DND-41 (cell line): ENCODE results near the gene ANKRD6.

Experiments
- ATAC-seq: fragments of 200-7000 bp; cut with Tn5 transposase; 3 replicates; pipeline ENCODE4 v1.9.1; 2021; ENCODE audit warnings: low read depth; ENCODE audit not compliant: insufficient read depth
- DNase-seq: peaks from one replicate; pipeline ENCODE4 v3.0.0-alpha.2; 2020
- H2AFZ ChIP-seq: 2 replicates; pipeline ENCODE4 v1.6.0; 2012; ENCODE audit warnings: low read depth, low read length
- H3K27ac ChIP-seq: 2 replicates; pipeline ENCODE4 v1.5.1; 2012; ENCODE audit warnings: low read length, inconsistent platforms
- H3K27me3 ChIP-seq: fragments of 200-600 bp; sonication (generic); 2 replicates; pipeline ENCODE4 v1.6.0; 2012; ENCODE audit warnings: low read length, mild to moderate bottlenecking, inconsistent platforms; ENCODE audit not compliant: insufficient read depth, poor library complexity
- H3K36me3 ChIP-seq: 2 replicates; pipeline ENCODE4 v1.5.1; 2012; ENCODE audit warnings: low read length, inconsistent platforms; ENCODE audit not compliant: insufficient read depth
- H3K4me1 ChIP-seq: 2 replicates; pipeline ENCODE4 v1.5.1; 2012; ENCODE audit warnings: mild to moderate bottlenecking, low read length; ENCODE audit not compliant: insufficient read depth
- H3K4me2 ChIP-seq: 2 replicates; pipeline ENCODE4 v1.6.0; 2012; ENCODE audit warnings: mild to moderate bottlenecking, moderate library complexity, low read length, inconsistent platforms; ENCODE audit not compliant: insufficient read depth
- H3K4me3 ChIP-seq, 2 experiments: fragments of 200-600 bp in 1 of 2; shearing (Covaris generic) in 1 of 2; 2 replicates each; pipeline ENCODE4 v1.5.1; 2012 to 2016; ENCODE audit warnings: inconsistent platforms in 2 of 2, low read length in 2 of 2, mild to moderate bottlenecking in 2 of 2, low read depth in 1 of 2, moderate library complexity in 1 of 2
- H3K79me2 ChIP-seq: 2 replicates; pipeline ENCODE4 v1.6.0; 2012; ENCODE audit warnings: low read length, inconsistent platforms; ENCODE audit not compliant: insufficient read depth
- H3K9ac ChIP-seq: 2 replicates; pipeline ENCODE4 v1.6.0; 2012; ENCODE audit warnings: low read depth, mild to moderate bottlenecking, inconsistent platforms, low read length, moderate library complexity
- H3K9me3 ChIP-seq: 2 replicates; pipeline ENCODE4 v1.5.1; 2012; ENCODE audit warnings: low read length, moderate library complexity, mild to moderate bottlenecking, inconsistent platforms; ENCODE audit not compliant: insufficient read depth, severe bottlenecking
- H4K20me1 ChIP-seq: 2 replicates; pipeline ENCODE4 v1.6.0; 2012; ENCODE audit warnings: low read length; ENCODE audit not compliant: insufficient read depth
- CTCF ChIP-seq: IDR thresholded peaks from 2 replicates; pipeline ENCODE4 v1.5.1; 2012; ENCODE audit warnings: borderline replicate concordance, low read length, moderate library complexity, mild to moderate bottlenecking; ENCODE audit not compliant: poor library complexity, severe bottlenecking; ENCODE audit errors: extremely low read depth
- EZH2 ChIP-seq: IDR thresholded peaks from 3 replicates; pipeline ENCODE4 v1.6.1; 2012; ENCODE audit warnings: borderline replicate concordance, low read depth, mild to moderate bottlenecking, moderate library complexity, low read length, inconsistent platforms; ENCODE audit not compliant: severe bottlenecking

The ANKRD6 gene

GRCh38 chr6:89605861-89606260, 172.9 kb downstream of the ANKRD6 start:
- Histone ChIP-seq H3K36me3 (no peaks in the 10 kb centered on the region), H3K4me3 (no peak overlapping the region), H3K9ac (no peak overlapping the region), H3K79me2 (no peaks in the 10 kb centered on the region), H3K4me1 (no peaks in the 10 kb centered on the region), H3K9me3 (no peaks in the 10 kb centered on the region), H3K4me2 (no peak overlapping the region), H2AFZ (no peak overlapping the region), H3K27me3 (no peaks in the 10 kb centered on the region), H3K27ac (no peak overlapping the region), H4K20me1 (no peaks in the 10 kb centered on the region)
- no peak for TF ChIP-seq CTCF
- no peak for TF ChIP-seq EZH2
- DNase-seq (no peak), ATAC-seq (no peak)

- Histone ChIP-seq H3K36me3 (no peaks in the 10 kb centered on the region), H3K4me1 (0 out of 2 replicates have a peak, but pooled peaks cover 4% of the 10 kb centered on the region), H3K27me3 (no peaks in the 10 kb centered on the region), H3K9ac (no peak overlapping the region), H3K9me3 (no peaks in the 10 kb centered on the region), H4K20me1 (no peaks in the 10 kb centered on the region), H2AFZ (no peak overlapping the region), H3K79me2 (no peaks in the 10 kb centered on the region), H3K4me3 (no peak overlapping the region), H3K4me2 (no peak overlapping the region), H3K27ac (no peak overlapping the region)
- ATAC-seq (peak; percentile 92), DNase-seq (peak; percentile 74)
- TF ChIP-seq CTCF (peak; percentile 93), EZH2 (no peak)
These were observed 177.2 kb downstream of the ANKRD6 start for GRCh38 chr6:89610149-89610642.

- 0 out of 2 replicates have a peak, but pooled peaks cover 4% of the 10 kb centered on the region for H3K4me1 ChIP-seq
- H3K79me2 ChIP-seq, result no peaks in the 10 kb centered on the region
- no peak for TF ChIP-seq EZH2
- TF ChIP-seq CTCF, result no peak
- H3K27ac ChIP-seq, result no peak overlapping the region
- DNase-seq (no peak), ATAC-seq (peak; percentile 24; the same call in 1 of the 3 replicates)
- H3K4me3 ChIP-seq, result no peak overlapping the region
- H4K20me1 ChIP-seq, result no peaks in the 10 kb centered on the region
- H3K36me3 ChIP-seq, result no peaks in the 10 kb centered on the region
- no peaks in the 10 kb centered on the region for H3K9me3 ChIP-seq
- H2AFZ ChIP-seq, result no peak overlapping the region
- H3K4me2 ChIP-seq, result no peak overlapping the region
- no peak overlapping the region for H3K9ac ChIP-seq
- no peaks in the 10 kb centered on the region for H3K27me3 ChIP-seq
These were observed 178.7 kb downstream of the ANKRD6 start for GRCh38 chr6:89611666-89612065.
